Type B pancreatic cell (in vitro differentiated cells): Measurements from ENCODE around the gene PNLIPRP3. TPM values are rescaled to one million over a fixed set of nuclear protein-coding genes. Genes with fewer than 3 reads are reported as not detected.

Source experiments
- DNase-seq: peaks from one replicate; pipeline ENCODE4 v3.0.0; 2021; ENCODE audit warnings: mixed read lengths; ENCODE audit not compliant: unreplicated experiment; ENCODE audit errors: extremely low spot score
- H3K27ac Mint-ChIP-seq: 2 replicates; pipeline ENCODE4 v1.8.0; 2021; ENCODE audit warnings: mild to moderate bottlenecking, mixed read lengths
- H3K27me3 Mint-ChIP-seq: 2 replicates; pipeline ENCODE4 v1.8.0; 2021; ENCODE audit warnings: mixed read lengths
- H3K36me3 Mint-ChIP-seq: 2 replicates; pipeline ENCODE4 v1.8.0; 2021; ENCODE audit warnings: mixed read lengths
- H3K4me1 Mint-ChIP-seq: one replicate; pipeline ENCODE4 v1.8.0; 2021; ENCODE audit warnings: mixed read lengths; ENCODE audit not compliant: unreplicated experiment
- H3K4me3 Mint-ChIP-seq: 2 replicates; pipeline ENCODE4 v1.8.0; 2021; ENCODE audit warnings: mild to moderate bottlenecking, mixed read lengths
- H3K9me3 Mint-ChIP-seq: 2 replicates; pipeline ENCODE4 v1.8.0; 2021; ENCODE audit warnings: mixed read lengths
- total RNA-seq: library from RNA; stranded (reverse); gene quantifications from 2 replicates; pipeline ENCODE4 v1.2.1, GENCODE V29; 2021; ENCODE audit warnings: low replicate concordance
- TF ChIP-seq, protein P1 (sequence below): fragments of 200-600 bp; sonication (generic); conservative IDR thresholded peaks from 2 replicates; pipeline ENCODE4 v1.5.0; 2021; ENCODE audit warnings: antibody characterized with exemption, mild to moderate bottlenecking

Gene PNLIPRP3
- total RNA-seq, 1 donor from 2014 or later: not detected

DNA sequence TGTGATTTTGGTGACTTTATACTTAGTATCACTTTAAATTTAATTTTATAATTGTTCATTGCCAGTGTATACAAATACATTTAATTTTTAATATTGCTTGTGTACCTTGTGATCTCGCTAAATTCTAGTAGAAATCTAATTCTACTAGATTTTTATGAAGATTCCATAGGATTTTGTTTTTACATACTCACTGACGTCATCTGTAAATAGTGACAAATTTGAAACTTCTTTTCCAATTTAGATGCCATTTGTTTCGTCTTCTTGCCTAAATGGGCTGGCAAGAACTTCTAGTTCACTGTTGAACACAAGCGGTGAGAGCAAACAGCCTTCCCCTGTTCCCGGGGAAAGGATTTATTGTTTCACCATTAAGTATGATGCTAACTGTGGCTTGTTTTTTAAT is 17.3 kb upstream of the PNLIPRP3 start:
- Mint-ChIP-seq H3K9me3 (no peaks in the 10 kb centered on the region), H3K4me3 (no peak overlapping the region), H3K27ac (no peak overlapping the region), H3K4me1 (peaks cover 5% of the 10 kb centered on the region), H3K27me3 (peaks cover 6% of the 10 kb centered on the region), H3K36me3 (no peaks in the 10 kb centered on the region)
- DNase-seq: no peak
- TF ChIP-seq, protein P1, sequence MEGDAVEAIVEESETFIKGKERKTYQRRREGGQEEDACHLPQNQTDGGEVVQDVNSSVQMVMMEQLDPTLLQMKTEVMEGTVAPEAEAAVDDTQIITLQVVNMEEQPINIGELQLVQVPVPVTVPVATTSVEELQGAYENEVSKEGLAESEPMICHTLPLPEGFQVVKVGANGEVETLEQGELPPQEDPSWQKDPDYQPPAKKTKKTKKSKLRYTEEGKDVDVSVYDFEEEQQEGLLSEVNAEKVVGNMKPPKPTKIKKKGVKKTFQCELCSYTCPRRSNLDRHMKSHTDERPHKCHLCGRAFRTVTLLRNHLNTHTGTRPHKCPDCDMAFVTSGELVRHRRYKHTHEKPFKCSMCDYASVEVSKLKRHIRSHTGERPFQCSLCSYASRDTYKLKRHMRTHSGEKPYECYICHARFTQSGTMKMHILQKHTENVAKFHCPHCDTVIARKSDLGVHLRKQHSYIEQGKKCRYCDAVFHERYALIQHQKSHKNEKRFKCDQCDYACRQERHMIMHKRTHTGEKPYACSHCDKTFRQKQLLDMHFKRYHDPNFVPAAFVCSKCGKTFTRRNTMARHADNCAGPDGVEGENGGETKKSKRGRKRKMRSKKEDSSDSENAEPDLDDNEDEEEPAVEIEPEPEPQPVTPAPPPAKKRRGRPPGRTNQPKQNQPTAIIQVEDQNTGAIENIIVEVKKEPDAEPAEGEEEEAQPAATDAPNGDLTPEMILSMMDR: no peak

DNA sequence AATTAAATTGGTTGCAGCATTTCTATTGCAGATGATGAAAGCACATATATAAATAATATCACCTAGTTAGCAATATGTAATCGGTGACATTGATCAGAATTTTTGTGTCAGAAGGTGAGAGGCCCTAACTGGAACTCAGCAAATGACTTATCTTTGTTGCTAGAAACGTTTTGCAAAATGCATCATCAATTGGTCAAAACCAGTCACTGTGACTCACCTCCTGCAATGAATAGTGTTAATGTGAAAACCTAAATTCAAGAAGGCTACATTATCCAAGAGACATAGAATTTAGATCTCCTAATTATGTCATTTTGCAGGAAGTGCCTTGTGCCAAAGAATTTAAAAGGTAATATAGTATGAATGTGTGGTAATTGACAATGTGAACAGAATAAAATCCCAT is 9.8 kb upstream of the PNLIPRP3 start:
- Mint-ChIP-seq H3K36me3 (no peaks in the 10 kb centered on the region), H3K27ac (no peak overlapping the region), H3K9me3 (no peaks in the 10 kb centered on the region), H3K27me3 (no peaks in the 10 kb centered on the region), H3K4me1 (no peaks in the 10 kb centered on the region), H3K4me3 (no peak overlapping the region)
- TF ChIP-seq, protein P1: no peak
- DNase-seq: no peak

DNA sequence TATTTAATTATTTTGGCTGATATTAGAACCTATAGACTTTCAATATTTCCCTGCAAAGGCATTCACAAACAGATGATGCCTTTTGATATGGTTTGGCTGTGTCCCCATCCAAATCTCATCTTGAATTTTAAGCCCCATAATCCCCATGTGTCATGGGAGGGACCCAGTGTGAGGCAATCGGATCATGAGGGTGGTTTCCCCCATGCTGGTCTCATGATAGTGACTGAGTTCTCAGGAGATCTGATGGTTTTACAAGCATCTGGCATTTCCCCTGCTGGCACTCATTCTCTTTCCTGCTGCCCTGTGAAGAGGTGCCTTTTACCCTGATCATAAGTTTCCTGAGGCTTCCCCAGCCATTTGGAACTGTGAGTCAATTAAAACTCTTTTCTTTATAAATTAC is 9.3 kb upstream of the PNLIPRP3 start:
- Mint-ChIP-seq H3K27me3 (no peaks in the 10 kb centered on the region), H3K27ac (no peak overlapping the region), H3K36me3 (no peaks in the 10 kb centered on the region), H3K9me3 (no peaks in the 10 kb centered on the region), H3K4me1 (no peaks in the 10 kb centered on the region), H3K4me3 (no peak overlapping the region)
- TF ChIP-seq, protein P1: no peak
- DNase-seq: no peak

DNA sequence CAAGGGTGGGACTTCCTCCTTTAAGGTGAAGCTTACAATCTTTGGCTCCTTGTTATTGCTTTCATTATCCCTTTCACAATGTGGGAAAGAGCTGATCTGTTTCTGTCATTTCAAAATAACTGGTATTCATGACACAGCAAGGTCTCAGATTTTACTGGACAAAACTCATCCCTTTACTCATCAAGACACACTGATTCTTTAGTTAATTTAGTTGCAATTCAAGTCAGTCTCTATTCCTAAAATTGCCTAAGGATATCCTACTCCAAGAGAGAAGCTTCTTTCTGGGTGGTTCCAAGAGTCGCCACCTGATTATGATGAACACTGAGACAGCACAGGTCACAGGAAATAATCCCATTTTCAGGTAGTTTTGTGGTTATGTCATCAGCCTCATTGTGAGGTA is 5.8 kb upstream of the PNLIPRP3 start:
- Mint-ChIP-seq H3K27me3 (no peaks in the 10 kb centered on the region), H3K4me1 (no peaks in the 10 kb centered on the region), H3K36me3 (no peaks in the 10 kb centered on the region), H3K27ac (no peak overlapping the region), H3K9me3 (no peaks in the 10 kb centered on the region), H3K4me3 (no peak overlapping the region)
- TF ChIP-seq, protein P1: no peak
- no peak for DNase-seq

DNA sequence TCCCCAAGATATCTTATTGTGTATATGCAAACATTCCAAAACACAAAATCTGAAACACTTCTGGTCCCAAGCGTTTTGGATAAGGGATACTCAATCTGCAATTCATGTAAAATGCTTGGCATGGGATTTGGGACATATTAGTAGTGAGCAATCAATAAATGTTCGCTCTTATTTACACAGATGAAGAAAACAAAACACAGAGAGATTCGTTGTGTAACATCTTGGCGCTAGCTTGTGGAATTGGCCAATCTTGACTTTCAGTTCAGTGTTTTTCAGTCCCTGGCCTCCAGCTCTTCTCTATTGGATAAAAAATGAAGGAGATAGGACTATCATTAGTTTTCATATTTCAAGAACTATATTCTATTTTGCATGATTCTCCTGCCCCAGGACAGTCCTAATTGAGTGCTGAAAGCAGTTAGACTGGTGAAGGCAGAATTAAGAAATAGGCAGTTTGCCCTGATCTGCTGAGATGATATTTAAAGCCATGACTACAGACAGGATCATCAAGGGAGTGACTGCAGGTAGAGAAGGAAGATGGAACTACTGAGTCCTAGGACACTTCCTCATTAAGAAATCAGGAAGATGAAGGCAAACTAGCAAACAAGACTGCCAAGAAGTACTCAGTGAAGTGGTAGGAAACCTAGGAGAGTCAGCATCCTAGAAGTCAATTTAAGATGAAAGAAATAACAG is 1.8 kb downstream of the PNLIPRP3 start:
- Mint-ChIP-seq H3K9me3 (no peaks in the 10 kb centered on the region), H3K27me3 (no peaks in the 10 kb centered on the region), H3K27ac (no peak overlapping the region), H3K4me1 (no peaks in the 10 kb centered on the region), H3K36me3 (no peaks in the 10 kb centered on the region), H3K4me3 (no peak overlapping the region)
- no peak for DNase-seq
- TF ChIP-seq, protein P1: no peak
